Amniotic stem cell (primary cell): ENCODE measurements around the gene AGBL4.
"Not testable (repeated sequence)": the region's sequence is repeated elsewhere in the genome, so short reads cannot be mapped to it uniquely, and the experiment has no call there.

Experiments
- DNase-seq: peaks from one replicate; lab custom pipeline; 2025; lab: John Stamatoyannopoulos, UW

The AGBL4 gene

DNA sequence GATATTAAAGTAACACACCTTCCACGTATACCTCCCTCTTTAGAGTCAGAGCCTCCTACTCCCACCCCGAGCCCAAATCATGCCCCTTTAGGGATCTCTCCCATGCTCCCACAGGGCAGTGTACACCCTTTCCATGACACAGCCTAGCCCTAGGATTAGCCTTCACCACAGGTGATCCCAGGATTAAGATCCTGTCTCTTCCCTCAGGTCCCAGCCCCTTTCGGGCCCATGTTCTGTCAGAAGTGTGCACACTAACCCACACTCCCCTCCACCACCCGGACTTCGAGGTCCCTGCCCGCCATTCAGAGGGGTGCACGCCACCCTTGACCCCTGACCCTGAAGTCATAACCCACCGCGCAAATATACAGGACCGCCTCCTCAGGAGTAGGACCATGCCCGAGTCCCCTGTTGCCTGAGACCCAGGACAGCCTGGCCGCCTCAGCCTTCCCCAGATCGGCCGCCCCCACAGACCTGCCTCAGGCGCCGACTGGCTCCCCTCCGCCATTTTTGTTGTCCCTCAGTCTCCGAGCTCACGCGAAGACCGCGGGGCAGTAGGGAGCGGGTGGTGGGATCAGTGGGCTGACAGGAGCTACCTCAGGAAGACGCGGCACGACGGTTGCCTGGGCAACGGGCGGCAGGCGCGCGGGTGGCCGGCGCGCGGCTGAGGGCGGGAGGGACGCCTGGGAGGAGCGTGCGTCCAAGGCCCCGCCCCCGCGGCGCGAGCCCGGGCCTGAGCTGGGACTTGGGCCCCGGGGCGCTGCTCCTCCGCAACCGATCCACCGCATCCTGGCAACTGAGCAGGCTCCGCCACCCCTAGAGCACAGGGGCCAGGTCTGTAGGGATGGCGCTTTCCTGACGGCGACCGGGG, at the start of gene AGBL4:
Gene AGBL4 (minus strand): TSS at position 663 of the 868 bp plus-strand sequence.
- DNase-seq = no peak

- no peak for DNase-seq
These were observed 43.1 kb upstream of the AGBL4 start for GRCh38 chr1:50066806-50067205.

GRCh38 chr1:50060279-50060678, 36.5 kb upstream of the AGBL4 start:
- DNase-seq = no peak

GRCh38 chr1:50048791-50049190, 25.0 kb upstream of the AGBL4 start:
- no peak for DNase-seq

DNA sequence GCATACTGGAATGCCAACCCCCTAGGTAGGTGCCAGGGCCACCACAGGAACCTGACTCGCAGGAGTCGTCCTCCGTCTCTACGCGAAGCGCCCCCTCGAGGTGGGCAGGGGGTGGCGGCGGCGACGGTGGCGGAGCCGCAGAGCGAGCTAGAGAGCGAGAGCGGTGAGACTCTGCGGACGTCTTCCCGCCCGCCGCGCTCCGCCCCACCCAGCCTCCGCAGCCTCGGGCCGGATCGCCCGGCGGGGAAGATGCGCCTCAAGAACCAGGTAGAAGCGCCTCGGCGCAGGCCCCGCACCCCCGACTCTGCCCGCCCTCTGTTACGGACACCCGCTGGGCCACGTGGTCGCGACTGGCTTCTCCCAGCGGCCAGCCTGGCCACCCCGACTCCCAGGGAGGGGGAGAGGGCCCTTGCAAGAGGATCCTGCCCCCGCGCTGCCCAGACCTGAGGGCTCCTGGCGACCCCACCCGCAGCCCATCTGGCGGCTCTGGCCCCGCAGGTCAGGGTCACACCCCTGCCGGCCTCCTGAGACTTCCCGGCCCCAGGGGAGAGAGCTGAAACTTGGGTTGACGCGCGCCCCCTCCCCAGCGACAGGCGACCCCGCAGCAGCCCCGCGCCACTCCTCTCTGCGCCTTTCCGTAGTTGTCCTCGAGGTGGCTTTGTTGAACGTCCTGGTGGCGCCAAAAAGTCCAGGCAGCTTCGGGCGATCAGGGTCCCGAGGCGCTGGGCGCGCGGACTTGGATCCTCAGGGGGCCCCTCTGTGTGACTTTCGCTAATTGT, 24.4 kb upstream of the AGBL4 start:
- DNase-seq = no peak

DNA sequence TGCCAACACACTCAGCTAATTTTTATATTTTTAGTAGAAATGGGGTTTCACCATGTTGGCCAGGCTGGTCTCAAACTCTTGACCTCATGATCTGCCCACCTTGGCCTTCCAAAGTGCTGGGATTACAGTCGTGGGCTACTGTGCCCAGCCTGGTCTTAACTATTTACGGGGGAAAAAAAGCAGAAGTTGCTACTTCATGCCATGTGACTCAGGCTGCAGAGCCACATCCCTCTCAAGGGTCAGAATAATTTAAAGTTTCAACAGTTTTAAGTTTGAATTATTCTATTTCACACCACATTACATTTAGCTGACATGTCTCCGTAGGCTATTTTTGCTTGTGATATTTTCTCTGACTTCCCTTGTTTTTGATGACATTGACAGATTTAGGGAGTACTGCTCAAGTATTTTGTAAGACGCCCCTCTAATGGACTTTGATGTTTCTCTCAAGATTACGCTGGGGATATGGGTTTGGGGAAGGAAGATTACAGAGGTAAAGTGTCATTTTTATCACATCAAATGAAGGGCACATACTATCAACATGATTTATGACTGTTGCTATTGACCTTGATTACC, 14.6 kb upstream of the AGBL4 start:
- no peak for DNase-seq

GRCh38 chr1:50027794-50028193, 4.0 kb upstream of the AGBL4 start:
- DNase-seq = no peak

DNA sequence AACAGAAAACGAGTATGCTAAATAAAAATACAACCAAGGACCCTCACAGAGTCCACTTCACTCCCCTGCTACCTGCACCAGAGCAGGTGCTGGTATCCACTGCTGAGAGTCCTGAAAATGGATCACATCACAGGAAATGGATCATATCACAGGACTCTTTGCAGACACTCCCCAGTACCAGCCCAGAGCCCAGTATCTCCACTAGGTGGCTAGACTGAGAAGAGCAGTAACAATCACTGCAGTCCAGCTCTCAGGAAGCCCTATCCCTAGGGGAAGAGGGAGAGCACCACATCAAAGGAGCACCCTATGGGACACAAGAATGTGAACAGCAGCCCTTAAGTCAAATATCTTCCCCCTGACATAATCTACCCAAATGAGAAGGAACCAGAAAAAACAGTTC, 28.0 kb downstream of the AGBL4 start:
- DNase-seq = no peak

DNA sequence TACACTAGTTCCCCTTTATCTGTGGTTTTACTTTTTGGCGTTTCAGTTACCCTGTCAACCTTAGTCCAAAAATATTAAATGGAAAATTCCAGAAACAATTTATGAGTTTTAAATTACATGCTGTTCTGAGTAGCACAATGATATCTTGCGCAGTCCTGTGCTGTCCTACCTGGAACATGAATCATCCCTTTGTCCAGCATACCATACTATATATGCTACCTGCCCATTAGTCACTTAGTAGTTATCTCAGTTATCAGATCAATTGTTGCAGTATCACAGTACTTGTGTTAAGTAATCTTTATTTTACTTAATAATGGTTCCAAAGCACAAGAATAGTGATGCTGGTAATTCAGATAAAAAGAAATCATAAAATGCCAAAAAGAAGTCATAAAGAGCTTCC, 52.7 kb downstream of the AGBL4 start:
- no peak for DNase-seq

- no peak for DNase-seq
These were observed 72.4 kb downstream of the AGBL4 start for GRCh38 chr1:49951385-49951784.

DNA sequence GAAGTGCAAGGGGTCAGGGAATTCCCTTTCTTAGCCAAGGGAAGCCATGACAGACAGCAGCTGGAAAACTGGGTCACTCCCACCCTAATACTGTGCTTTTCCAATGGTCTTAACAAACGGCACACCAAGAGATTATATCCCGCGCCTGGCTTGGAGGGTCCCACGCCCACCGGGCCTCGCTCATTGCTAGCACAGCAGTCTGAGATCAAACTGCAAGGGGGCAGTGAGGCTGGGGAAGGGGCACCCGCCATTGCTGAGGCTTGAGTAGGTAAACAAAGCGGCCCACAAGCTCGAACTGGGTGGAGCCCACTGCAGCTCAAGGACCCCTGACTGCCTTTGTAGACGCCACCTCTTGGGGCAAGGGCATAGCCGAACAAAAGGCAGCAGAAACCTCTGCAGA, 108.5 kb downstream of the AGBL4 start:
- DNase-seq = not testable (repeated sequence)

GRCh38 chr1:49906365-49906764, 117.4 kb downstream of the AGBL4 start:
- no peak for DNase-seq

GRCh38 chr1:49864581-49864980, 159.2 kb downstream of the AGBL4 start:
- no peak for DNase-seq

GRCh38 chr1:49854741-49855140, 169.0 kb downstream of the AGBL4 start:
- no peak for DNase-seq

DNA sequence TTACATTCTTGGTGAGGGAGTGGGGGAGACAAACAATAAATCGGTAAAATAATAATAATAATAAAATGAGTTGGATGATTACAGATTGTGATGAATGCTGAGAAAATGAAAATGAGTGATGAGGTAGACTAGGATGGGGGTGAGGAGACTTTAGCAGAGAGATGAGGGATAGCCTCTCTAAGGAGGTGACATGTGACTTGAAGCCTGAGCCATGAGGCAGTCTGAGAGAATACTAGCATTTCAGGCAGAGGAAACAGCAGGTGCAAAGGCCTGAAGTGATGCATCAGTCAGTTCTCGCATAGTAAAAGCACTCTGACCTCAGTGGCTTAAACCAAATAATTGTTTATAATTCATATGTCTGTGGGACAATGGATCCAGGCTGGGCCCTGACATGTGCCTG, 181.2 kb downstream of the AGBL4 start:
- DNase-seq = no peak

- DNase-seq = no peak
These were observed 182.0 kb downstream of the AGBL4 start for GRCh38 chr1:49841767-49842166.

DNA sequence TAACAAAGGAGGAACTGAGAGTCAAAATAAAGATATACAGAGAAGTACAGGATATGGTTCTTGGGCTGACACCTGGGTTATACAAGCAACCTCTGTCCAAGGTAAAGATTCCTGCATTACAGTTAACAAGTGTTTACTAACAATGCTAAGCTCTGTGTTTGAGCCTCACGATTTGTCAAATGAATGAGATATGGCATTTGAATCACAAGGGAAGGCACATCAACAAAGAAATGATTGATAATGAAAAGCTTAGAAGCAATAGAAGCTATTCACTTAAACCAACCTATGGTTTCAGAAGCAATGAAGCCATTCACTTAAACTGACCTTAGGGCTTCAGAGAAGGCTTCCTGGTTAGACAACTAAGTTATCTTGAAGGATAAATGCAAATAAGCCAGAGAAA, 199.5 kb downstream of the AGBL4 start:
- no peak for DNase-seq

DNA sequence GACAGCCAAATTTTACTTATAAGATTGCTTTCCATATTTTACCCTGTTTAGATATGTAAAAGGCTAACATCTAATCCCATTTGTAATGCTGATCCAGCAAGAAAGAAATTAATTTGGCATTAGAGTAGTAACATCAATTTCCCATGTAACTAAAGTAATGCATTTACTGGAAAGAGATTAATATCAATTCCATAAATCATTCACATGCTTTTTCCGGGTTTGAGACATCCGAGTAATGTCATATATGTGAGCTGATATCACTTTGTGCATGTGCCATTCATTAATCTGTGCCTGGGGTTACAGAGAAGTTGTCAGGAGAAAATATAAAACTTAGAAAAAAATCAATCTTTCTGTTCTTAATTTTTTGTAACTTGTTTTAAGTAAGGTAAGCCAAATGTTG, 206.1 kb downstream of the AGBL4 start:
- no peak for DNase-seq

GRCh38 chr1:49787013-49787412, 236.7 kb downstream of the AGBL4 start:
- not testable (repeated sequence) for DNase-seq

GRCh38 chr1:49765034-49765433, 258.7 kb downstream of the AGBL4 start:
- DNase-seq = no peak

- not testable (repeated sequence) for DNase-seq
These were observed 285.6 kb downstream of the AGBL4 start for GRCh38 chr1:49738118-49738517.

DNA sequence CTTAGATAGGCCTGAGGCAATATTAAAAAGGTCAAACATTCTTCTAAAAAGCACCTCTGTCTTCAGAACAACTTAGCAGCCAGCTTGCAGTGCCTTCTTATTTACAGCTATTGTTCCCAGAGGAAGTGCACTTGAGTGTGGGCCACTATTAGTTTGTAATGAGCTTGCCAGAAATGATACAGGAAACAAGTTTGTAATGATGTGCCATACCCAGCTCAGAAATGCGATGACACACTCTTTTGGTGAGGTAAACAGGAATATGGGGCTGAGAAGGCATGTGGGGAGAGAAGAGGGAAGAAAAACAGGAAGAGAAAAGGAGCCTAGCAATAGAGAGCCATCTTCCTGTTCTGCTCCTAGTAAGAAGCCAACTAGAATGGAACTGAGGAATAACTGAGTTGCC, 295.4 kb downstream of the AGBL4 start:
- DNase-seq = no peak

DNA sequence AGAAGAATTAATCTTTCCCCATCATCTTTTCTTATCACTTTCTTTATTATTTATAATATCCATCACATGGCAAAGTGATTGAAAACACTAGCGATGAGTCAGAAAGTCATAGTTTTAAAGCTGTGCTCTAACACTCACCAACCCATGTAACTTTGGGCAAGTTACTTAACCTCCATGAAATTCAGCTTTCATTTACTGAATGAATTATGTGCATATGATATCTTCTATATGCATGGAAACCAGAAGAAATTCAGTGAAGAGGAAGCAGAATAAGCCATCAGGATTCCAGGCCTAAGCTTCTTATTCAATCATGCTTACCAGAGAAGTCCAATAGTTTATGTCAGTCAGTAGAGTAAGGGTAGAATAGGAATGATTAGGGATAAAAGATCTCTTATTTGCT, 300.1 kb downstream of the AGBL4 start:
- no peak for DNase-seq
